KOPT-K1 (cell line): Measurements from ENCODE around the gene SLC26A3.

Source experiments
- H3K27ac ChIP-seq: fragments of 200-600 bp; sonication (generic); 2 replicates; pipeline ENCODE4 v1.5.1; 2016; ENCODE audit warnings: antibody characterized with exemption, mild to moderate bottlenecking, low read depth, low read length; ENCODE audit not compliant: poor library complexity, severe bottlenecking
- H3K36me3 ChIP-seq: fragments of 200-600 bp; sonication (generic); 2 replicates; pipeline ENCODE4 v1.5.1; 2017; ENCODE audit warnings: antibody characterized with exemption, mild to moderate bottlenecking, low read length, moderate library complexity; ENCODE audit not compliant: insufficient read depth
- H3K9me3 ChIP-seq: fragments of 200-600 bp; sonication (generic); 2 replicates; pipeline ENCODE4 v1.5.1; 2017; ENCODE audit warnings: antibody characterized with exemption, low read length, mild to moderate bottlenecking; ENCODE audit not compliant: insufficient read depth, poor library complexity, severe bottlenecking

The SLC26A3 gene

DNA sequence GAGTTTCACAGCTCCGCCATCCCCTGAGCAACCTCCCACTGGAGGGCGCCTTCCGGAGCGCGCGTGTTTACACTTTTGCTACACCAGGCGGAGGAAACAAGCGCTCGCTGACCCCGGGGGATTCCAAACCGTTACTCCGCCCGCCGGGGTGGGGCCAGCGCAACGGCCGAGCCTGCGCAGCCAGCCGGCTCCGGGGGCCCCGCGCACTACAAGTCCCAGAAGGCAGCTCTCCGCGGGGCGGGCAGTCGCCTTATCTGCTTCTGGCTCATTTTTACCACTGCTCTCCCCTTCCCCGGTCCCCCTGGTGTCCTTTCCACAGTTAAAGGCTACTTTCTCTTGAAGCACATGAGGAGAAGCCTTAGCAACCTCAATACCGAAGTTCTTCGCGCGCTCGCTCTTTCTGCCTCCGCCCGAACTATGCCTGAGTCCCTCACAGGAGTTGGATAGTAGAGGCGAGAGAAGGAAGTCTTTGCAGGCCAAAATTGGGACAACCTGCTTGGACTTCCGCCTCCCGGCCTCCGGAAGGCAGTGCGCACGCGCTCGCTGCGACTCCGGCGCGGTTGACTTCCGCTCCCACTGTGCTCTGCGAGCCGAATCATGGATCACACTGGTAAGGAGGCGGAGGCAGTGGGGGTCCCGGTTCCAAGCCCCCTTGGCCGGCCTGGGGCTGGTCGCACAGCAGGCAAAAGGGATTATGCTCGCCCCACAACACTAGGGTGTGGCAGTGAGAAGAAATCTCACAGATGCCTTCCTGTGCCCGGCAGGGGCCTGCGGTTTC lies 59.3 kb downstream of the SLC26A3 start, which contains the start of gene CBLL1:
Gene CBLL1, plus strand, starts transcription at position 576 of the 778 bp plus-strand sequence. Its CDS starts 22 bp downstream, at position 598.
- no peaks in the 10 kb centered on the region for H3K9me3 ChIP-seq
- peaks cover 17% of the 10 kb centered on the region for H3K36me3 ChIP-seq
- peak within 1 kb of the TSS; percentile 96 for H3K27ac ChIP-seq

DNA sequence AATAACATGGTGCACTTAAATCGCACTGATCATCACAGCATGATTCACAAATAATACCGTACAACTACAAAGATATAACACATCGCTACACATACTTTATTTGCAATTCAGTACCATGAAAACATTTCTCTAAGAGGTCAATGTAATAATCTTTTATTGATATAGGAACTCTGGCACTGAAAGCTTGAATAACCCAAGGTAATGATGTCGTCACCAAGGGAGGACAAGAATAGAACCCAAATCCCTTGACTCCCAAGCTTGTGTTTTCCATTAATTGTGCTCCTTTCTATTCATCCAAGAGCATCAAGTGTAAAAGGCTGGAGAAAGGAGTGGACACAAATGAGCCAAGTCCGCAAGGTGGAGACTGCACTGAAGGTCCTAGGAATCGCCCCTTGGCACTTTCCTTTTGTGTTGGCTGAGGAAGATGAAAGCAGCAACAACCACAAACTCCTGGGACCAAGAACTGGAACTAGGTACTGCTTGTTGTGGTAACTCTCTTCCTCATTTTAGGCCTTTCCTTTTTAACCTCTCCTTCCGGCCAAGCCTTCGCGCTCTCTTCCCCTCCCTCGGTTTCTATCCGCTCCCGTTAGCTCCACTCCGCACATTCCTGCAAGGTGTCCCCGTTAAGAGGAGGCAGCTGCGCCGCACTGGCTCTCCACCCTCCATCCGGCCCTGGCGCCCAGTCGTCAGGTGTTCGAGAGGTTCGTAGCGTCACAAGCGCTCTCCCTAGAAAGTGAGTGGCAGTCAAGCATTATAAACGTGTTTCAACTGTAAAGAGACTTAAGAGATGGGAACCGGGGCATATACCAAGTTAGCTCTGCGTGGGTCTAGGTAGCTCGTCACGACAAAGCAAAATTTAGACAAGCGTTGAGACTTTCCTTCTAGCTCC lies 60.1 kb downstream of the SLC26A3 start:
- peaks cover 8% of the 10 kb centered on the region; the same call in 1 of the 2 replicates for H3K36me3 ChIP-seq
- H3K27ac ChIP-seq, result peak overlapping the region; percentile 96
- H3K9me3 ChIP-seq, result no peaks in the 10 kb centered on the region

DNA sequence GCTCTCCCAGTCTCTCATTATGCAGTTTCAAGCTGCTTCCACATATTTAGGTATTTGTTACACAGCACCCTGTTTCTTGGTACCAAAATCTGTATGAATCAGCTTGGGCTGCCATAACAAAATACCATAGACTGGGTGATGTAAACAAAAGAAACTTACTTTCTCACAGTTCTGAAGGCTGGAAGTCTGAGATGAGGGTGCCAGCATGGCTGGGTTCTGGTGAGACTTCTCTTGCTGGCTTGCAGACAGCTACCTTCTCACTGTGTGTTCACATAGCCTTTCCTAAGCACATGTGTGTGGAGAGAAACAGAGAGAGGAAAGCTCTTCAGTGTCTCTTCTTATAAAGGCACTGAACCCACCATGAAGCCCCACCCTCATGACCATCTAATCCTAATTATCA lies 74.7 kb downstream of the SLC26A3 start:
- H3K9me3 ChIP-seq, result peaks cover 6% of the 10 kb centered on the region
- no peak overlapping the region for H3K27ac ChIP-seq
- H3K36me3 ChIP-seq, result no peaks in the 10 kb centered on the region

DNA sequence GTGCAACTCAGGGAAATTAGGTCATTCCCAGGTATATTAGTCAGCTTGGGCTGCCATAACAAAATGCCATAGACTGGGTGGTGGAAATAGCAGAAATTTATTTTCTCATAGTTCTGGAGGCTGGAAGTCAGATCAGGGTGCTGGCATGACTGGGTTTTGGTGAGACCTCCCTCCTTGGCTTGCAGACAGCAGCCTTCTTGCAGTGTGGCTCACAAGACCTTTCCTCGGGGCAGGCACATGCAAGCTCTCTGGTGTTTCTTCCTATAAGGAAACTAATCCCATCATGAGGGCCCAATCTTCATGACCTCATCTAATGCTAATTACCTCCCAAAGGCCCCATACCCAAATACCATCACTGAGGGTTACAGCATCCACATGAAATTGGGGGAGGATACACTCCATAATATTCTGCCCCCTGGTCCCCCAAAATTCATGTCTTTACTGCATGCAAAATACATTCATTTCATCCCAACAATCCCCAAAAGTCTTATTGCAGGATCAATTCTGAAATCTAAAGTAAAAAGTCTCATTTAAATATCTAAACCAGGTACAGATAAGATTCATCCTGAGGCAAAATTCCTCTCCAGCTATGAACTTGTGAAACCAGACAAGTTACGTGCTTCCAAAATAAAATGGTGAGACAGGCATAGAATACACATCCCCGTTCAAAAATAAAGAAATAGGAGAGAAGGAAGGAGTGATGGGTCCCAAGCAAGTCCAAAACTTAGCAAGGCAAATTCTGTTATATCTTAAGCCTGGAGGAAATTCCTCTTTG lies 76.5 kb downstream of the SLC26A3 start:
- Histone ChIP-seq H3K27ac (no peak overlapping the region), H3K9me3 (no peaks in the 10 kb centered on the region), H3K36me3 (no peaks in the 10 kb centered on the region)

DNA sequence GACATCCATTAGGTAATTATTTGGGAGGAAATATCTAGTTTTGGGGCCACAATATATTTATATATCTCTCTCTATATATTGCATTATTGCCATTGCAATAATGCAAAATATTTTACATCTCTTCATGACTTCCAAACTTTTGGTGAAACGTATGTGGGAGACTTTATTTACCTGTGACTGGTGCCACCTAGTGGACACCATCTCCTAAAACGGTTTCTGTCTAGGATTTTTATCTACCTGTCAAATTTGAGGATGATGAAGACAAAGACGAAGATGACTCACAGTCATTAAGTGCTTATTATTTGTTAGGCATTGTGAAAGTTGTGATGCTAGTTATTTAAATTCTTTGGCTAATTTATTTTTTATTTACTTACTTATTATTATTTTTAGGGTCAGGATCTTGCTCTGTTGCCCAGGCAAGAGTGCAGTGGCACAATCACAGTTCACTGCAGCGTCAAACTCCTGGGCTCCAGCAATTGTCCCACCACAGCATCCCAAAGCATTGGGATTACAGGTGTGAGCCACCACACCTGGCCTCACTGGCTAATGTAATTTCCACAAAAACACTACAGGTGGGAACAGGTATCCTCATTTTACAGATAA lies 77.8 kb downstream of the SLC26A3 start:
- Histone ChIP-seq H3K36me3 (no peaks in the 10 kb centered on the region), H3K9me3 (no peaks in the 10 kb centered on the region), H3K27ac (no peak overlapping the region)

DNA sequence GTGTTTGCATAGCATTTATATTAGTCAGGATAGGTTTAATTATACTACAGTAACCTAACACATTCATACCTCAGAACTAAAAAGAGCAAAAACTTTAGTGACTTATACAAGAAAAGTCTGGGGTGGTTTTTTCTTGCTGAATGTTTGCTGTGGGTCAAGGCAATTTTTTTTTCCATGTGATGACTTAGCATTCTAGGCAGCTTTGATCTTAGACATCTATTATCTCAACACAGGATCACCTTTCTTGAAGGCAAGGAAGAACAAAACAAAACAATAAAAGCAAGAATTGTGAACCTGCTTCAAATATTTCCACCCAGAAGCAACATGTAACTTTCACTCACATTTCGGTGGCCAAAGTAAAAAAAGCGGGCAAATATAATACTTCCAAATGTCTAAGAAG lies 79.8 kb downstream of the SLC26A3 start:
- no peak overlapping the region for H3K27ac ChIP-seq
- H3K9me3 ChIP-seq, result no peaks in the 10 kb centered on the region
- H3K36me3 ChIP-seq, result no peaks in the 10 kb centered on the region

DNA sequence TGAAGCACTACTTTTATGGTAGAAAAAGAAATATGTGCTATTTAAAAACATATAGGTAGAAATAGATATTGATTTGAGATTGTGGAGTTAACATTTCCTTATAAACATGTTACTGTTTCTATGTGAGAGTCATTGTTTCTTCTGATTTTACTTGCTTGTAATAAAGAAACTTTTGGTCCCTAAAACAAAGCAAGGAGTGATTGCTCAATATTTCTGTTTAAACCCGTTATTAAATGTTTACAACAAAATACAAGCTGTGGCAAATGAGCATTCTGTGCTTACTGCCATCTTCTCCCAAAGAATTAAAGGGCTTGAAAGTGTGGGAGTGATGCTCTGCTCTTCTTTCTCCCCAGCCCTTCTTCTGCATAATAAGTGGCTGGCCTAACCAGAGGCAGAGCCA lies 81.7 kb downstream of the SLC26A3 start:
- Histone ChIP-seq H3K9me3 (no peaks in the 10 kb centered on the region), H3K36me3 (no peaks in the 10 kb centered on the region), H3K27ac (no peak overlapping the region)

DNA sequence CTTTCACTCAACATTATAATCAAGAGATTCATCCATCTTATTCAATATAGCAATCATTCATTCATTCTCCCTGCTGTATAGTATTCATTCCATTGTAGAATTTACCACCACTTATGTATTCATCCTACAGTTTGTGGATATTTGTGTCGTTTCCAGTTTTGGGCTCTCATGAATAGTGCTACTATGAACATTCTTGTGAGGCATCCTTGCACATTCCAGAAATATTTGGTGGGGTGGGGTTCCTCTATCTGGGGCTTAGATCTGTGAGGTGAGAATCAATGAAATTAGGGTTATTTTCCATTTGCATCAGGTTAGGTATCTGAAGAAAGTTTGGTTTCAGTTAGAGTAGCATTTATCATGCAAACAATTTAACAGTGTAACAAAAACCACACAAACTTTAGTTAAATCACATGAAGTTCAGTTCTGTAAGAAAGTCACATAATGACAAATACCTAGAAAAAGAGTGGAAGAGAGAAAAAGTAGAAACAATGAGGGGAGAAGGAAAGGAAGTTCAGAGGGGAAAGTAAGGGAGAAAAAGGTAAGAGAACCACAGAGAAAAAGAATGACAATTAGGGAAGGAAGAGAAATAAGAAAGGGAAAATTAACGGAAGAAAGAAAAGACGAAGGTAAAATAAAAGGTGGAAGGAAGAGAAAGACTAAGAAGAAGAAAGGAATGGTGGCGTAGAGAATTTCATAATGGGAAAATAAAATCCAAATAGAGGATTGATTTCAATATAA lies 84.4 kb downstream of the SLC26A3 start:
- H3K36me3 ChIP-seq, result no peaks in the 10 kb centered on the region
- no peaks in the 10 kb centered on the region for H3K9me3 ChIP-seq
- no peak overlapping the region for H3K27ac ChIP-seq

DNA sequence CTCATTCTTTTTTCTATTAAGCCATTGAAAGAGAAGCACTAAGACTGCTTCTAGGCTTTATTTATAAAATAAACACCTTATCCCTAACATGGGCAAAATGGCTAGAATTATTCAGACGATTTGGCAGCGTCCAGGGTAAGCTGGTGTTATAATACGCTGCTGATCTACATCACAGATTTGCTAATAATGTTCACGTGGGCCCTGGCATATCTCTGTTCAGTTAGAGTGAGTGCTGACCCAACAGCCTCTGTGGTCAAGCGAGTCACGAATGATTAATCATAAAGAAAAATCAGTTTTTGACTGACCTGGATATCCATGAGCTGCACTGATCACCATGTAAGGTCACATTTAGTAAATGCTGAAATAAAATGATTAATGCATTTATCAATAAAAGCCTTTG lies 87.5 kb downstream of the SLC26A3 start:
- Histone ChIP-seq H3K27ac (no peak overlapping the region), H3K9me3 (no peaks in the 10 kb centered on the region), H3K36me3 (no peaks in the 10 kb centered on the region)
